HG03196 (cell line): Measurements from ENCODE around the gene CSMD2.
"Not testable (repeated sequence)": the region's sequence is repeated elsewhere in the genome, so short reads cannot be mapped to it uniquely, and the experiment has no call there.

Experiments used
- ATAC-seq: cut with Tn5 transposase; IDR thresholded peaks from one replicate; pipeline ENCODE4 v1.9.1; 2021; ENCODE audit not compliant: unreplicated experiment

CSMD2 gene

GRCh38 chr1:34113362-34113761 lies 51.7 kb downstream of the CSMD2 start:
- no peak for ATAC-seq

- no peak for ATAC-seq
Measured at GRCh38 chr1:34108711-34109110, 56.3 kb downstream of the CSMD2 start.

GRCh38 chr1:34108269-34108668 lies 56.8 kb downstream of the CSMD2 start:
- ATAC-seq, result no peak

GRCh38 chr1:34101151-34101550 lies 63.9 kb downstream of the CSMD2 start:
- no peak for ATAC-seq

GRCh38 chr1:34100332-34100731 lies 64.7 kb downstream of the CSMD2 start:
- ATAC-seq, result no peak

- not testable (repeated sequence) for ATAC-seq
Measured at GRCh38 chr1:34092399-34092798, 72.6 kb downstream of the CSMD2 start.

GRCh38 chr1:34089731-34090130 lies 75.3 kb downstream of the CSMD2 start:
- ATAC-seq, result no peak

- ATAC-seq, result no peak
Measured at GRCh38 chr1:34087986-34088385, 77.0 kb downstream of the CSMD2 start.

- ATAC-seq, result no peak
Measured at GRCh38 chr1:34086561-34086960, 78.5 kb downstream of the CSMD2 start.

GRCh38 chr1:34083974-34084373 lies 81.1 kb downstream of the CSMD2 start:
- no peak for ATAC-seq

GRCh38 chr1:34082085-34082670 lies 82.9 kb downstream of the CSMD2 start:
- ATAC-seq, result not testable (repeated sequence)

GRCh38 chr1:34078383-34078782 lies 86.6 kb downstream of the CSMD2 start:
- ATAC-seq, result no peak

GRCh38 chr1:34075576-34075975 lies 89.5 kb downstream of the CSMD2 start:
- no peak for ATAC-seq

GRCh38 chr1:34073028-34073695 lies 91.9 kb downstream of the CSMD2 start:
- no peak for ATAC-seq

GRCh38 chr1:34070201-34070836 lies 94.7 kb downstream of the CSMD2 start:
- ATAC-seq, result no peak

- ATAC-seq, result no peak
Measured at GRCh38 chr1:34066981-34067603, 97.9 kb downstream of the CSMD2 start.

GRCh38 chr1:34066166-34066565 lies 98.9 kb downstream of the CSMD2 start:
- no peak for ATAC-seq

GRCh38 chr1:34065498-34065897 lies 99.5 kb downstream of the CSMD2 start:
- ATAC-seq, result no peak

- no peak for ATAC-seq
Measured at GRCh38 chr1:34060901-34061415, 104.1 kb downstream of the CSMD2 start.

- no peak for ATAC-seq
Measured at GRCh38 chr1:34060187-34060730, 104.8 kb downstream of the CSMD2 start.

GRCh38 chr1:34057347-34058130 lies 107.5 kb downstream of the CSMD2 start:
- no peak for ATAC-seq
